ENCODE results near the gene DAPK2.

DAPK2 gene

GRCh38 chr15:63940966-63941620, 105.2 kb downstream of the DAPK2 start:
- DNase-seq, result no peak

GRCh38 chr15:63939531-63940130, 106.7 kb downstream of the DAPK2 start:
- DNase-seq, result peak; percentile 17

DNA sequence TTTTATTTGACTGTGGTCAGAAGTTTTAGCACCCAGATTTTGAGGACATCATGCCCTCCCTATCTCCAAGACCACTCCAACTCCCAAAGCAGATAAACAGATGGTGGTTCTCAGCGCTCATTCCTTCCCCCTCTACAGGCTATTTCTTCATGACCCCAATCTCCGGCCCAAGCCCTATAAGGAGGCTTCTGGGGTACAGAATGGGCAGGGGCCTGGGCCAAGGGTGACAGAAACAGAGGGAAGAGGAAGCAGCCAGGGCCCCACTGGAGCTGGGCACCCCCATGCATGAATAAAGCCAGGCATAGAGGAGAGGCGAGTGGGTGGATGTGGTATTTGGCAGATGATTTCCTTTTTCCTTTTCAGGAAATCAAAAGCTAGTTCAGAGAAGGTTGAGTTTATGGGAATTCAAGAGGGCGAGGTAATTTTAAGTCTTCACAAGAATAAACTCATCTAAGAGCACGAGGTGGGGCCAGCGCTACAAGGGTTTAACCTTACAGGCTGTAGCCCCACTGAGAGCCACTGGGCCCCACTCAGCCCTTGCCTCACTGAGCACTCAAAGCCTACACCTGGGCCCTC, 107.7 kb downstream of the DAPK2 start:
- DNase-seq, result no peak

- DNase-seq, result peak; percentile 12
Observed at GRCh38 chr15:63933522-63933921, 112.8 kb downstream of the DAPK2 start.

DNA sequence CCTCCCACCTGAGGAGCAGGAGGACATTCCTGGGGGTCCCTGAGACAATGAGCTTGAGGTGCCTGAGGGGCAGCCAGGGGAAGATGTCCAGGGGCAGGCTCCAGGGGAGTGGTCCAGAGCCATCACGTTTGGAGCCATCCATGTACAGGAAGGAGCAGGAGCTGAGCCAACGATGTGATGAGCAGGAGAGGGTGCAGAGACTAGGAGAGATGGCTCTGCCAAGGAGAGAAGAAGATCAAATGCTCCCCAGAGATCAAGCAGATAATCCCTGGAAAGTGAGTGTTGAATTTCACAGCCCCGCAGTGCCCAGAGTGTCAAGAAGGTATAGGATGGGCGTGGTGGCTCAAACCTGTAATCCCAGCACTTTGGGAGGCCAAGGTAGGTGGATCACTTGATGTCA, 114.7 kb downstream of the DAPK2 start:
- DNase-seq, result no peak

DNA sequence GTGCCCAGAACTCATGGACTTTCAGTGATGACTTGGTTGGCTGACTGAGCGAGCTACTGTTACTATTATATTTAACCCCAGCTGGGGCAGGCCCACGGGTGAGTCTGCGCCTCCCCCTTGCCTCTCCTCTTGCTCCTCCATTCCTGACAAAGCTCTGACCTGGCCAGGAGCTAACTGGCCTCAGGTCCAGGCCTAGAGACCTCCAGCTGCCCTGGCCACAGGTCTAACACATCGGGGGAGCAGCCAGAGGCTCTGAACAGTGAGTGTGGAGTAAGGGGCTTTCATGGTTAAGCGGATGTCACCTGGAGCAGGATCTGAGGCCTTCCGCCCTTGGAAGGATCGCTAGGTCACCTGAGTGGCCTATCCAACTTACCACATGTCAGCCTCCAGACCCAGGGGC, 116.3 kb downstream of the DAPK2 start:
- DNase-seq, result no peak

GRCh38 chr15:63928185-63928842, 118.0 kb downstream of the DAPK2 start:
- DNase-seq, result no peak

- no peak for DNase-seq
Observed at GRCh38 chr15:63923993-63924950, 122.0 kb downstream of the DAPK2 start.

DNA sequence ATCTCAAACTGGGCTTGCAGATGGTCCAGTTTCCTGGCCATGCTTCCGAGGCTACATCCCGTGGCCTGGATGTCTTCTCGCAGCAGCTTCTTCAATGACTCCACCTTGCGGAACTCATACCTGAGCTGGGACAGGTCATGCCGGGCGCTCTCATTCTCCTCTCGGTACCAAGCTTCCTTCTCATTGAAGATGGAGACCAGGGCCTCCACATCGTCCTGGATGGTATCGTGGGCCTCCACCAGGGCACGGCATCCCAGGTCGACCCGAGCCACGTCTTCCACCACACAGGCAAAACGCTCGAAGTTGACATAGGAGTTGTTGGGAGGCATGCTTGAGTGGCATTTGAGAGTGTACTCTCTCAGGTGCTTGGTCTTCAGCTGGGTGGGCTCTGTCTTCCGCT, 123.4 kb downstream of the DAPK2 start:
- DNase-seq, result no peak

DNA sequence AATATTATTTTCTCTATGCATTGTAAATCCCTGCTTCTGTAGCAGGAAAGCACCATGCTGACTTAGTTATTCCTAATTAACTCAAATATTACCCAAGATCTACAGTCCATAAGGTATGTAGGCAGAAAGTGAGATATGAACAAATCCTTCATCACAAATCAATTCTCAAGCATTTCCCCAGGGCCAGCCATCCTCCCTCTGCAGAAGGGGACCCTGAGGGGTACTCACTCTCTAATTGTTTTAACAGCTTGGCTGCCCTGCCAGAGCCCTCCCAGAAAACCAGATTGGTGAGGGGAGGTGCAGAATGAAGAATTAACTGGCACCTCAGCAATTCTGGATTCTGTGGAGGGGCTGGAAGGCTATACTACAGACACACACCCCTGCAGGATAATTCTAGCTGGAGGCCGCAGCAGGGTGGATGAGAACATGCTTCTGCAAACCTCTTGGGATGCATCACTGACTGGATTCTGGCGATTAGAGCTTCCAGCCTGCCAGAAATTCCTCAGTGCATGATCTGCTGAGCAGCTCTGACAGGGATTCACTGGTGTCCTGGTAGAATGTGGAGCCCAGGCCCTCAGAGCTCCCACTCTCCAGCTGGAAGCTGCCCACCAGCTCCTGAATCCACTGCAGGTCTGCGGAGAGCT, 123.9 kb downstream of the DAPK2 start:
- DNase-seq, result no peak

GRCh38 chr15:63920504-63921175, 125.6 kb downstream of the DAPK2 start:
- DNase-seq, result peak; percentile 52

- no peak for DNase-seq
Observed at GRCh38 chr15:63918901-63919348, 127.4 kb downstream of the DAPK2 start.

GRCh38 chr15:63918317-63918672, 128.0 kb downstream of the DAPK2 start:
- DNase-seq, result no peak

DNA sequence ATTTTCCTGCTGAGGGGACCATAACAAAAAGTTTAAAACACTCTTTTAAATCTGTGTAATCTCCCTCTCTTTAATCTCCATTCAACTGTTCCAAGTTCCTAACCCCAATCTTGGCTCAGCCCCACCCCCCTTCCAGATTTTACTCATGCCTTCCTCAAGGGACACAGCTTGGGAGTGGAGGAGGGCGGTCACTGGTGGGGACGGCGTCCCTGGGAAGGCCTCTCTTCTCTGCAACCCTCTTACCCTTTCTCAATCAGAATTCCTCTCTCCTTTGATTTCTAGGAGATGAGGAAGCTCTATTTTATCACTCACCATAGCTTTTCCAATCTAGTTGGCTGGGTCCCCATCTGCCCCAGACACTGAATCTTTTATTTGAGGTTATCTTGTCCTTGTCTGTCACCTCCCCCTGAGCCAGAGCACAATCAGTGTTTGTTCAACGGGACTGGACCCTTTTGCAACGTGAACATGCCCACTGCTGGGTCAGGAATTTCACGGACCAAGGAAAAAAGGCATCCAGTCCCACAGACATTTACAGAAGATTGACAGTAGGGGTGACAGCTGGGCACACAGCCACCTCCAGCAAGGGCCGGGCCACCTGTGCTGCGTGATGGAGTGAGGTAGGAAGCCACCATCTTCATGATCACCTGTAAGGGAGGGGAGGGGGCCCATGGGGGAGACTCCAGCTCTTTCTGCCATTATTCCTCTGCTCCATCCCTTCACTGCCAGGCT, 128.5 kb downstream of the DAPK2 start:
- no peak for DNase-seq

DNA sequence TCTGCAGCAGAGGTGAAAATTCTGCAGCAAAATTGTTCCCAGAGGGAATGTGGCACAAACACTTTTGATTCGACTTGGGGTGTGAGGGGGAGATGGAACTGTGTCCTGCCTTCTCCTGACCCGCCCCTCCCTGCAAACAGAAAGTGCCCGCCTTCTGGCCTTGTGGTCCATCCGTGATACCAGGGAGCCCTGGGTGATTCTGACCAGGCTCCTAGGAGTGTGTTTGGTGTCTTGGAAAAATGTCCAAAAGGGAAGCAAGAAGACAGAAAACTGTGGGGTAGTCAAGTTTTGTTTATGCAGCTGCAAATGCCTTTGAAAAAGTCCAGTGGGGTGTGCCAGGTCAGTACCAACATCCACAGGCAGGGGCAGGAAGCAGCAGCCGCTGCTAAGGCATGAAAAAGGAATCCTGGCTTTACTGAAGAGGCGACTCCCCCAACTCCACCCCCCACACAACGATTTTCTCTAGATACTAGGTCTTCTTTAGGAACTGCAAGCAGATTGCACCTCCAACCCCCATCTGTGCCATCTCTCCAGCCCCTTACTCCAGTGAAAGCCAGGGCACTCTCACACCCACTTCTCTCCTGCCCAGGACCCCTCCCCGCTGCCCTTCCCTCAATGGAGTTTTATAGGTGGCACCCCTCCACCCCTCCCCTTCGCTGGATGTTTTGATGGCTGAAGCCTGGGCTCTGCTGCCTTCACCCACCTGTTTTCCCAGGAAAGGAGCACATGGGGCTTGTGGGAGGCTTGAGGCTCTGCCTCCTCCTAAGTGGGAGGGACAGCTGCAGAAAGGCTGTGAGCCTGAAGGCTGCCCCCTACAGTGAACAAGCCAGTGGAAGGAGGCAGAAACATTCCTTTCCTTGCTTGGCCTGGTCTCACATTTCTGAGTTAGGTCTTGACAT, 130.2 kb downstream of the DAPK2 start:
- DNase-seq, result peak; percentile 32

- peak; percentile 6 for DNase-seq
Observed at GRCh38 chr15:63915209-63915872, 130.9 kb downstream of the DAPK2 start.

GRCh38 chr15:63913786-63914315, 132.4 kb downstream of the DAPK2 start:
- no peak for DNase-seq

DNA sequence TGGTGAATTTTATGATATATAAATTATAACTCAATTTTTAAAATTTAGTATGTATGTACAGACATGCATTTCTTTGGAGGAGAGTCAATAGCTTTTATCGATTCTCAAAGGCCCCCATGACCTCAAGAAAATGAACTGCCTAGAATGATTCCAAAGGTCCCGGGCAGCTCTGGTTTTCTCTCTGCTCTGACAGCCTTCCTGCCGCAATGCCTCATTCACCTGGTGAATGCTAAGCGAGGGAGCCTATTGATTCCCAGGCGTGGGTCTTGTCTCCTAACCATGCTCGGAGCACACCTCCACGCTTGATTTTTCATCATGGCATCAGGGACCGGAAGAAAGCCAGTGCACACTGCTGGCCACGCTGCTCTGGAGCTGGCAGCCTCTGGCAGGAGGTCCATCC, 132.9 kb downstream of the DAPK2 start:
- DNase-seq, result no peak

- DNase-seq, result no peak
Observed at GRCh38 chr15:63912061-63912615, 134.1 kb downstream of the DAPK2 start.
